WTC11 (cell line): Measurements from ENCODE around the gene AGBL4.

Experiments
- CBFB ChIP-seq: sonication (generic); formaldehyde crosslinking; IDR thresholded peaks from 2 replicates; pipeline ENCODE4 v1.8.1; 2022; ENCODE audit warnings: mild to moderate bottlenecking, low read depth, missing genetic modification reagents
- EMX1 ChIP-seq: fragments of 250-450 bp; sonication (Bioruptor Pico); IDR thresholded peaks from 2 replicates; pipeline ENCODE4 v1.8.0; 2021; ENCODE audit warnings: mild to moderate bottlenecking
- GABPB1 ChIP-seq: sonication (generic); formaldehyde crosslinking; IDR thresholded peaks from 2 replicates; pipeline ENCODE4 v1.8.1; 2023; ENCODE audit warnings: mild to moderate bottlenecking, missing genetic modification reagents
- MAX ChIP-seq: sonication (generic); formaldehyde crosslinking; IDR thresholded peaks from 2 replicates; pipeline ENCODE4 v1.8.0; 2022; ENCODE audit warnings: mild to moderate bottlenecking, missing genetic modification reagents
- TP53 ChIP-seq: sonication (generic); formaldehyde crosslinking; IDR thresholded peaks from 2 replicates; pipeline ENCODE4 v1.8.1; 2023; ENCODE audit warnings: mild to moderate bottlenecking, missing genetic modification reagents
- TF ChIP-seq, protein P1 (sequence below): fragments of 200-600 bp; IDR thresholded peaks from 2 replicates; pipeline ENCODE4 v1.8.0; 2022; ENCODE audit warnings: antibody characterized with exemption

DNA sequence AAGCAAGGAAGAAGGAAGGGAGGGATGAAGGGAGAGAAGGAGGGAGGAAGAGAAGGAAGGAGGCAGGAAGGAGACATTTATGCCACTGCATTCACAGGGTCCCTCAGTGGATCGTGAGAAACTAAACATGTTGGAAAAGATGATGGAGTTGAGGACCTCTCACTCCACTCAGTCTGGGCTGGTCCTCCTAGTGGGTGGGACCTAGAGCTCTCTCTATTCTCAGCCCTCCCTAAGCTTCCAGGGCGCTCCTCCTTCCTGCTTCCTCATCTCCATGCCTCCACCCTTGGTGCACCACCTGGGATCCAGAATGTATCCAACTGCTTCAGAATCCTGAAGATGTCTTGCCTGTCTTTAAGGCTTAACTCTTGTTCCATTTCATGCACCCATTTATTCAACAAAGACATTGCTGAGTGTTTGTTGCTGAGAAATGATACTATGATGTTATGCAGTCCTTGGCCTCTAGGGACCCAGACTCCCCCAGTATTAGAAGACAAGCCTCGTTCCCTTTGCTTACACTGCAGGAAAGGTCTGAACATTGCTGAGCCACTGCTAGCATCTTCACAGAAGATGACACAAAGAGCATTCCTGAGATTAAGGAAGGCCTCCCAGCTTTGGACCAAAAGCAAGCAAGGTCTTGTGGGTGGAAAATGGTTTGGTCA, 1335.5 kb downstream of the AGBL4 start:
- TF ChIP-seq CBFB (CRISPR knock-in tag) (no peak), MAX (CRISPR knock-in tag) (no peak), TP53 (CRISPR knock-in tag) (no peak), EMX1 (CRISPR knock-in tag) (no peak), GABPB1 (CRISPR knock-in tag) (no peak)
- TF ChIP-seq, protein P1, sequence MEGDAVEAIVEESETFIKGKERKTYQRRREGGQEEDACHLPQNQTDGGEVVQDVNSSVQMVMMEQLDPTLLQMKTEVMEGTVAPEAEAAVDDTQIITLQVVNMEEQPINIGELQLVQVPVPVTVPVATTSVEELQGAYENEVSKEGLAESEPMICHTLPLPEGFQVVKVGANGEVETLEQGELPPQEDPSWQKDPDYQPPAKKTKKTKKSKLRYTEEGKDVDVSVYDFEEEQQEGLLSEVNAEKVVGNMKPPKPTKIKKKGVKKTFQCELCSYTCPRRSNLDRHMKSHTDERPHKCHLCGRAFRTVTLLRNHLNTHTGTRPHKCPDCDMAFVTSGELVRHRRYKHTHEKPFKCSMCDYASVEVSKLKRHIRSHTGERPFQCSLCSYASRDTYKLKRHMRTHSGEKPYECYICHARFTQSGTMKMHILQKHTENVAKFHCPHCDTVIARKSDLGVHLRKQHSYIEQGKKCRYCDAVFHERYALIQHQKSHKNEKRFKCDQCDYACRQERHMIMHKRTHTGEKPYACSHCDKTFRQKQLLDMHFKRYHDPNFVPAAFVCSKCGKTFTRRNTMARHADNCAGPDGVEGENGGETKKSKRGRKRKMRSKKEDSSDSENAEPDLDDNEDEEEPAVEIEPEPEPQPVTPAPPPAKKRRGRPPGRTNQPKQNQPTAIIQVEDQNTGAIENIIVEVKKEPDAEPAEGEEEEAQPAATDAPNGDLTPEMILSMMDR, result peak; percentile 51; the same call in 1 of the 2 replicates
